HepG2 (cell line): ENCODE measurements around the gene PDYN. TPM values are rescaled to one million over a fixed set of nuclear protein-coding genes. Genes with fewer than 3 reads are reported as not detected.

Experiments
- ATAC-seq: fragments of 200-7000 bp; cut with Tn5 transposase; 3 replicates; pipeline ENCODE4 v1.9.1; 2020; ENCODE audit warnings: mild to moderate bottlenecking, moderate library complexity
- BruUV-seq: library from RNA; stranded (reverse); fragments of 400-500 nt; replicated peaks from 2 replicates; lab custom pipeline; 2021; lab: Mats Ljungman, UMichigan
- CTCF ChIA-PET: fragments of 300-600 bp; formaldehyde crosslinking; extraction: SDS; loops from one replicate; lab custom pipeline; 2021; ENCODE audit warnings: low total read pairs, inconsistent platforms, low intra/inter-chr PET ratio; lab: Yijun Ruan, JAX
- POLR2A ChIA-PET: fragments of 350-600 bp; sonication (Branson Sonifier 250); formaldehyde crosslinking; loops from one replicate; lab custom pipeline; 2020; ENCODE audit warnings: antibody characterized with exemption, inconsistent platforms; lab: Yijun Ruan, JAX
- DNase-seq: peaks from one replicate; pipeline ENCODE4 v3.0.0-alpha.2; 2015; ENCODE audit warnings: low spot score
- FAIRE-seq: peaks from 3 replicates; lab custom pipeline; 2011; peaks lifted over from hg19 to GRCh38; lab: Jason Lieb, UNC
- H2AFZ ChIP-seq: one replicate; pipeline ENCODE4 v1.6.1; 2011; ENCODE audit warnings: low read length, inconsistent platforms
- H3K27ac ChIP-seq: fragments of 300-600 bp; 3 replicates; pipeline ENCODE4 v1.8.0; 2011; ENCODE audit warnings: mixed run types, mild to moderate bottlenecking, mixed read lengths, low read length, inconsistent platforms; ENCODE audit not compliant: insufficient read depth; ENCODE audit errors: extremely low read length
- H3K27me3 ChIP-seq, 2 experiments: fragments of 200-600 bp in 1 of 2; 2 replicates in 1 of 2; 3 replicates in 1 of 2; pipeline versions ENCODE4 v1.6.0 to v1.8.0; 2011; ENCODE audit warnings: low read length in 2 of 2, mild to moderate bottlenecking in 2 of 2, moderate library complexity in 2 of 2, inconsistent platforms in 1 of 2; ENCODE audit not compliant: insufficient read depth in 2 of 2, control insufficient read depth in 1 of 2
- H3K36me3 ChIP-seq, 2 experiments: fragments of 200-600 bp in 1 of 2; replicated peaks in 1 of 2; 2 replicates in 1 of 2; 3 replicates in 1 of 2; pipeline versions ENCODE4 v1.5.1 to v1.8.0; 2011; ENCODE audit warnings: low read length in 2 of 2, inconsistent platforms in 1 of 2; ENCODE audit not compliant: insufficient read depth in 2 of 2, control insufficient read depth in 1 of 2
- H3K4me1 ChIP-seq: 2 replicates; pipeline ENCODE4 v1.5.1; 2012; ENCODE audit warnings: low read length, inconsistent platforms; ENCODE audit not compliant: insufficient read depth
- H3K4me2 ChIP-seq: 2 replicates; pipeline ENCODE4 v1.6.0; 2011; ENCODE audit warnings: low read depth, low read length, inconsistent platforms
- H3K4me3 ChIP-seq, 3 experiments: fragments of 200-600 bp in 1 of 3; sonication (generic), shearing (Covaris generic) in 1 of 3; replicated peaks in 1 of 3; 2 replicates each; pipeline ENCODE4 v1.5.1; 2011 to 2016; ENCODE audit warnings: low read length in 3 of 3, inconsistent platforms in 2 of 3, low read depth in 2 of 3, mild to moderate bottlenecking in 2 of 3, control low read depth in 1 of 3, mixed read lengths in 1 of 3; ENCODE audit not compliant: insufficient read depth in 1 of 3
- H3K79me2 ChIP-seq: one replicate; pipeline ENCODE4 v1.6.1; 2011; ENCODE audit warnings: low read length, inconsistent platforms; ENCODE audit not compliant: insufficient read depth
- H3K9ac ChIP-seq: 2 replicates; pipeline ENCODE4 v1.6.0; 2011; ENCODE audit warnings: mild to moderate bottlenecking, low read depth, low read length, inconsistent platforms; ENCODE audit not compliant: insufficient read depth
- H3K9me3 ChIP-seq: 2 replicates; pipeline ENCODE4 v1.5.1; 2012; ENCODE audit warnings: mild to moderate bottlenecking, low read length
- H4K20me1 ChIP-seq: 2 replicates; pipeline ENCODE4 v1.6.0; 2011; ENCODE audit warnings: inconsistent platforms, mild to moderate bottlenecking, low read length, moderate library complexity; ENCODE audit not compliant: insufficient read depth
- AHR ChIP-seq: IDR thresholded peaks from 2 replicates; pipeline ENCODE4 v1.6.1; 2018; ENCODE audit warnings: missing genetic modification reagents, missing compliant biosample characterization
- ARNT ChIP-seq: fragments of 450-650 bp; IDR thresholded peaks from 2 replicates; pipeline ENCODE4 v1.6.1; 2017
- CCAR2 ChIP-seq: fragments of 200-400 bp; formaldehyde crosslinking; optimal IDR thresholded peaks from 2 replicates; pipeline ENCODE3; 2018; ENCODE audit warnings: low read depth, mild to moderate bottlenecking, low read length, moderate library complexity
- MTF1 ChIP-seq: sonication (generic); formaldehyde crosslinking; IDR thresholded peaks from 2 replicates; pipeline ENCODE4 v1.5.0; 2020; ENCODE audit warnings: missing genetic modification reagents
- MTF2 ChIP-seq: sonication (generic); formaldehyde crosslinking; IDR thresholded peaks from 2 replicates; pipeline ENCODE4 v1.5.0; 2020; ENCODE audit warnings: missing genetic modification reagents, borderline replicate concordance
- NCOA1 ChIP-seq: sonication (generic); formaldehyde crosslinking; IDR thresholded peaks from 2 replicates; pipeline ENCODE4 v1.9.0; 2021; ENCODE audit warnings: missing genetic modification reagents
- NFYC ChIP-seq: IDR thresholded peaks from 2 replicates; pipeline ENCODE4 v1.6.1; 2016; ENCODE audit warnings: missing genetic modification reagents, missing compliant biosample characterization
- PREB ChIP-seq: sonication (generic); formaldehyde crosslinking; IDR thresholded peaks from 2 replicates; pipeline ENCODE4 v1.4.0; 2020; ENCODE audit warnings: missing genetic modification reagents
- SMC3 ChIP-seq: IDR thresholded peaks from 2 replicates; pipeline ENCODE4 v1.6.1; 2011; ENCODE audit warnings: low read length, improper control_type of control experiment
- STAG1 ChIP-seq: sonication (generic); formaldehyde crosslinking; IDR thresholded peaks from 2 replicates; pipeline ENCODE4 v1.4.0; 2020; ENCODE audit warnings: missing genetic modification reagents
- TBX2 ChIP-seq: sonication (generic); formaldehyde crosslinking; IDR thresholded peaks from 2 replicates; pipeline ENCODE4 v1.5.0; 2020; ENCODE audit warnings: missing genetic modification reagents, mild to moderate bottlenecking, borderline replicate concordance
- TCF7 ChIP-seq: sonication (generic); IDR thresholded peaks from 2 replicates; pipeline ENCODE4 v1.6.1; 2016; ENCODE audit warnings: antibody characterized with exemption, low read depth
- TP53 ChIP-seq: sonication (generic); formaldehyde crosslinking; conservative IDR thresholded peaks from 2 replicates; pipeline ENCODE4 v1.4.0; 2020; ENCODE audit warnings: missing genetic modification reagents
- ZBTB38 ChIP-seq: sonication (generic); formaldehyde crosslinking; IDR thresholded peaks from 2 replicates; pipeline ENCODE4 v1.5.1; 2020; ENCODE audit warnings: mild to moderate bottlenecking, missing genetic modification reagents
- ZNF383 ChIP-seq: sonication (generic); formaldehyde crosslinking; IDR thresholded peaks from 2 replicates; pipeline ENCODE4 v1.4.0; 2020; ENCODE audit warnings: missing genetic modification reagents, mild to moderate bottlenecking, borderline replicate concordance
- ZNF441 ChIP-seq: sonication (generic); formaldehyde crosslinking; IDR thresholded peaks from 2 replicates; pipeline ENCODE4 v1.7.0; 2021; ENCODE audit warnings: missing genetic modification reagents, borderline replicate concordance
- ZNF720 ChIP-seq: sonication (generic); formaldehyde crosslinking; IDR thresholded peaks from 2 replicates; pipeline ENCODE4 v1.4.0; 2020; ENCODE audit warnings: missing genetic modification reagents
- ZNF784 ChIP-seq: sonication (generic); formaldehyde crosslinking; IDR thresholded peaks from 2 replicates; pipeline ENCODE4 v1.5.1; 2020; ENCODE audit warnings: missing genetic modification reagents, mild to moderate bottlenecking, borderline replicate concordance
- WGBS: methylation state at CpG from one replicate; pipeline ENCODE4 v1.1.6; 2017; ENCODE audit warnings: low lambda C conversion rate; 5-methylcytosine and 5-hydroxymethylcytosine counted together
- in situ Hi-C: cut with HindIII; loops from 2 replicates; pipeline ENCODE4 v1.10.0; 2017; ENCODE audit warnings: low pct_unique_long_range_greater_than_20kb; ENCODE audit not compliant: extremely low pct_ligation_motif_present
- intact Hi-C: fragments of 100-400 bp; cut with micrococcal nuclease; formaldehyde crosslinking; loops from one replicate; pipeline ENCODE4 v1.10.0; 2022; ENCODE audit not compliant: unreplicated experiment
- polyA plus RNA-seq, 8 experiments: library from polyadenylated mRNA; depleted of rRNA in 3 of 8; stranded (reverse) in 7 of 8; unstranded in 1 of 8; fragments of >200 nt; fragmentation: Illumina TruSeq in 4 of 8; extraction: Trizol in 4 of 8; gene quantifications; 2 replicates each; pipeline versions ENCODE4 v1.2.1 to v1.2.3, GENCODE V29; 2011 to 2016; ENCODE audit warnings: low read depth in 4 of 8, missing spikeins in 1 of 8, mixed read lengths in 1 of 8; ENCODE audit not compliant: insufficient read depth in 1 of 8
- total RNA-seq, 5 experiments: library from RNA; depleted of rRNA; stranded (reverse); fragments of >200 nt; fragmentation: Illumina TruSeq; extraction: Trizol; gene quantifications; 2 replicates each; pipeline ENCODE4 v1.2.3, GENCODE V29; 2016; ENCODE audit warnings: low read depth in 1 of 5

Gene PDYN
- total and polyA plus RNA-seq, 2 of the 13 experiments (the other 11 are each of a cell fraction or from before 2014, with no cell fraction given): not detected

GRCh38 chr20:1929460-1929859 lies 64.4 kb downstream of the PDYN start (continued):
- TF ChIP-seq CCAR2 (no peak), NCOA1 (no peak)

- Histone ChIP-seq H3K36me3 (no peaks in the 10 kb centered on the region), H4K20me1 (no peaks in the 10 kb centered on the region), H3K4me1 (peaks cover 10% of the 10 kb centered on the region; the same call in 1 of the 2 replicates), H2AFZ (no peak overlapping the region), H3K27me3 (no peaks in the 10 kb centered on the region), H3K4me3 (no peak overlapping the region), H3K27ac (no peak overlapping the region), H3K9me3 (no peaks in the 10 kb centered on the region), H3K4me2 (no peak overlapping the region), H3K9ac (no peak overlapping the region)
- intact Hi-C loops (no loop called here), in situ Hi-C loops (no loop called here)
- ChIA-PET CTCF (no interaction called here), POLR2A (no interaction called here)
- BruUV-seq: no TSS peak
- DNase-seq: no peak
- no peak for TF ChIP-seq AHR (CRISPR knock-in tag)
- no peak for TF ChIP-seq ZNF441
- no peak for TF ChIP-seq SMC3
- no peak for TF ChIP-seq NFYC (CRISPR knock-in tag)
- no peak for TF ChIP-seq ZNF720 (CRISPR knock-in tag)
- no peak for TF ChIP-seq TP53
- TF ChIP-seq ZNF784 (CRISPR knock-in tag): no peak
- no peak for TF ChIP-seq TCF7
- TF ChIP-seq MTF1: no peak
- no peak for TF ChIP-seq STAG1
- TF ChIP-seq MTF2 (CRISPR knock-in tag): no peak
- no peak for TF ChIP-seq ARNT
- TF ChIP-seq ZNF383 (CRISPR knock-in tag): no peak
- no peak for TF ChIP-seq TBX2
- no peak for TF ChIP-seq ZBTB38 (CRISPR knock-in tag)
- no peak for TF ChIP-seq PREB (CRISPR knock-in tag)
- TF ChIP-seq, all 625 proteins: peak for 0
- WGBS: 88% methylated on average over 7 of the region's 7 CpGs
- FAIRE-seq (no peak), ATAC-seq (no peak)
- no peaks in the 10 kb centered on the region for H3K79me2 ChIP-seq
These were observed 65.1 kb downstream of the PDYN start for GRCh38 chr20:1928782-1929181.

Other genes starting within 250 kb of the PDYN start
- 13.1 and 17.6 TPM in 2 replicates for gene SIRPA, start 98.7 kb downstream of the PDYN start, total RNA-seq (2016; rRNA removed; fragmentation: Illumina TruSeq; extraction: Trizol)
- 6.8 and 7.2 TPM in 2 replicates for gene SIRPA, start 98.7 kb downstream of the PDYN start, polyA plus RNA-seq (2011; rRNA removed)
- gene STK35, start 107.8 kb upstream of the PDYN start, total RNA-seq (2016; rRNA removed; fragmentation: Illumina TruSeq; extraction: Trizol): 29.8 and 34.9 TPM in 2 replicates
- gene STK35, start 107.8 kb upstream of the PDYN start, polyA plus RNA-seq (2011; rRNA removed): 26.5 and 27.4 TPM in 2 replicates